Measurements from ENCODE around the gene OSBPL6.

- TF ChIP-seq ZNF384 (IDR thresholded peaks at IDR 0.05) = no peak
- TF ChIP-seq HDGF (IDR thresholded peaks at IDR 0.05; ENCODE audit: borderline replicate concordance) = no peak
- TF ChIP-seq ELF4 (IDR thresholded peaks at IDR 0.05) = no peak
- no peak for TF ChIP-seq SUZ12 (IDR thresholded peaks at IDR 0.05)
- no peak for TF ChIP-seq FOXK2 (IDR thresholded peaks at IDR 0.05)
- TF ChIP-seq TARDBP (IDR thresholded peaks at IDR 0.05) = no peak
- no peak for TF ChIP-seq PKNOX1 (IDR thresholded peaks at IDR 0.05)
- no peak for TF ChIP-seq FOXM1 (IDR thresholded peaks at IDR 0.05; ENCODE audit: borderline replicate concordance)
These were observed 100.8 kb downstream of the OSBPL6 start for GRCh38 chr2:178295115-178295514.
